Measurements from ENCODE around the gene PIK3R6.

- TF ChIP-seq EZH2 (IDR thresholded peaks at IDR 0.05; ENCODE audit: insufficient read depth, poor library complexity, severe bottlenecking) (no peak), EZH2phosphoT487 (IDR thresholded peaks at IDR 0.05; ENCODE audit: insufficient read depth, low read depth) (no peak)
Observed at GRCh38 chr17:8841844-8842243, 25.6 kb downstream of the PIK3R6 start.
